C4-2B (cell line): ENCODE results near the gene CATSPER1.

Source experiments
- H3K27ac ChIP-seq: fragments of 450-650 bp; 2 replicates; pipeline ENCODE4 v1.5.1; 2017
- ZFX ChIP-seq: fragments of 450-650 bp; IDR thresholded peaks from 2 replicates; pipeline ENCODE4 v1.6.1; 2017
- TF ChIP-seq, protein P1 (sequence below): fragments of 450-650 bp; conservative IDR thresholded peaks from 2 replicates; pipeline ENCODE4 v1.5.1; 2017; ENCODE audit warnings: mild to moderate bottlenecking

Gene CATSPER1

DNA sequence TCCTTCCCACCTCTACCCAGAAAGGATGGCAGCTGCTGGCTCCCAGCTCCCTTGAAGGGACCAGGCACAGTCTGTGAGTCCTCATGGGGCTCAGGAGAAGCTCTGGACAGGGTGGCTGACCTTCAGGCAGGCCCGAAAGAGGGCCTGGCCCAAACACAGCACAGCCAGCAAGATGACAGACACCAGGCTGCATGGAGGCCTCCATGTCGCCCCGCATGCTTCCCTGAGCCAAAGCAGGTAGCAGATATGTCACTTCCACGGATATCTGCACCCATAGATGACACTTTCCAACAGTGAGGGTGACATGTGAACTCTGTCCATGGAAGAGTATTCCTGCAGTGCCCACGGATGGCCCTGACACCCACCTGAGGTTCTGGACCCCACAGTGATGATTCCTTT is 42.7 kb downstream of the CATSPER1 start:
- TF ChIP-seq, protein P1, sequence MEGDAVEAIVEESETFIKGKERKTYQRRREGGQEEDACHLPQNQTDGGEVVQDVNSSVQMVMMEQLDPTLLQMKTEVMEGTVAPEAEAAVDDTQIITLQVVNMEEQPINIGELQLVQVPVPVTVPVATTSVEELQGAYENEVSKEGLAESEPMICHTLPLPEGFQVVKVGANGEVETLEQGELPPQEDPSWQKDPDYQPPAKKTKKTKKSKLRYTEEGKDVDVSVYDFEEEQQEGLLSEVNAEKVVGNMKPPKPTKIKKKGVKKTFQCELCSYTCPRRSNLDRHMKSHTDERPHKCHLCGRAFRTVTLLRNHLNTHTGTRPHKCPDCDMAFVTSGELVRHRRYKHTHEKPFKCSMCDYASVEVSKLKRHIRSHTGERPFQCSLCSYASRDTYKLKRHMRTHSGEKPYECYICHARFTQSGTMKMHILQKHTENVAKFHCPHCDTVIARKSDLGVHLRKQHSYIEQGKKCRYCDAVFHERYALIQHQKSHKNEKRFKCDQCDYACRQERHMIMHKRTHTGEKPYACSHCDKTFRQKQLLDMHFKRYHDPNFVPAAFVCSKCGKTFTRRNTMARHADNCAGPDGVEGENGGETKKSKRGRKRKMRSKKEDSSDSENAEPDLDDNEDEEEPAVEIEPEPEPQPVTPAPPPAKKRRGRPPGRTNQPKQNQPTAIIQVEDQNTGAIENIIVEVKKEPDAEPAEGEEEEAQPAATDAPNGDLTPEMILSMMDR = no peak
- no peak for TF ChIP-seq ZFX
- no peak overlapping the region for H3K27ac ChIP-seq

DNA sequence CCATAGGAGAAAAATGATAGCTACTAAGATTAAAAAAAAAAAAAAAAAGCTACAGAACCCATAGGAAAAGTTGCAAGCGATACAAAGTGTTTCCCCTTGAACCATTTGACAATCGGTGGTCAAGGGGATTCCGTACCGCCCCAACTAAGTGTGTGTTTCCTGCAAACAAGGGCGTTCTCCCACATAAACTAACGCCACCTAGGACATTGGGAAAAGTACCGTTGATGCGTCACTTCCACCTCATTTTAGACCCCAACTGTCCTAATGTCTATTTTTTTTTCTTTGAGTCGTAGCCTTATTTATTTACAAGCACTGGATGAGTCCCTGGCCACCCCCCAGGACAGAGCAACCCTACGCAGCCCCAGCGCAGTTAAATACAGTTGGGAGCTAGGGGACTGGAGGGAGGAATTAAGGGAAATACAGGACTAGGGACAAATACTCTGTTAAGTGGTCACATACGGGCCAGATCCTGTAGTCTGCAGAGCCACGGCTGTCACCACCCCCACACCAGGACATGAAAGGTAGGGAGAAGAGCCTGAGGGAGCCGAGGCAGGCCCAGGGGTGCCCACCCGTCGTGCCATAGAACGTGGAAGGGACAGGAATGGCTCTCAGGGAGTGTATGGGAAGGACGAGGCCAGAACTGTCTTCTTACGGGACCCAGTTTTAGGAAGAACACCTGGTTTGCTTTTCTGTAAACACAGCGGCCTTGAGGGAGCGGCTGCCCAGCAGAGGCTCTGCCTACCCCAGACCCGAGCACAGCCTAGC is 43.3 kb downstream of the CATSPER1 start:
- TF ChIP-seq, protein P1 = no peak
- TF ChIP-seq ZFX = no peak

DNA sequence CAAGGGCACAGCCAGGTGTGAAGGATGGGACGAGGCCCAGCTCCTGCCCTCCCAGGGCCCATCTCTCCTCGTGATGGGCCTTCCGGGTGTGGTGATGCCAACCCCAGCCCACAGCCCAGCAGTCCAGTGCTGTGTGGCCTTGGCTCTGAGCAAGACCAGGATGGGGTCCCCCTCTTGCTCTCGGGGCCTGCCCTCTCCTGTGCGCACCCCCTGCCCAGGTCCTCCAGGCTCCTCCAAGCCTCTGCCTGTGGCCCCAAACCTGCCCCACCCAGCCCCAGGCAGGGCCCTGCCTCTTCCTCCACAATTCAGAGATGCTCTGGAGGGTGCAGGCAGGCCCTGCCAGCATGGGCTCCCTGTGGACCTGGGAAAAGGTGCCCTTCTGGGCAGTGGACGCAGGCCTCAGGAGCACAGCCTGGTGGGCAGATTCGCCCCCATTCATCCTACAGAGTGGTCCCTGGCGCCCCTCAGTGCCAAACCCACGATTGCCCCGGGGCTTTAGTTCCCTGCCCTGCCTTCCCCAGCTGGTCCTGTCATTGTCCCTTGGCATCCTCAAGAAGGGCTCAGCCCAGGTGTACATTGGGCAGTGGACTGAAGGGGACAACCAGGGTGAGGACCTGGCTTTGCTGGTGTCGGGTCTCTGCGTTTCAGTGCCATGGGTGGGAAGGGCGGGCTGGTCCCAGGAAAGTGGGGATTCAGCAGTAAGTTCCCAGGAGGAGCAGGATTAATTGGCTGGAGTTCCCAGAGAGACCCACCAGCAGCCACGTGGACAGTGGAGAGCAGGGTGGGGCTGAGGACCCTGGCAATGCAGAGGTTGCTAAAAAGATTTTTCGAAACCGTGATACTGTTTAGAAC is 44.1 kb downstream of the CATSPER1 start:
- TF ChIP-seq, protein P1 = no peak
- TF ChIP-seq ZFX = no peak
- H3K27ac ChIP-seq = no peak overlapping the region

More for the DNA sequence above, 43.3 kb downstream of the CATSPER1 start:
- no peak overlapping the region for H3K27ac ChIP-seq

DNA sequence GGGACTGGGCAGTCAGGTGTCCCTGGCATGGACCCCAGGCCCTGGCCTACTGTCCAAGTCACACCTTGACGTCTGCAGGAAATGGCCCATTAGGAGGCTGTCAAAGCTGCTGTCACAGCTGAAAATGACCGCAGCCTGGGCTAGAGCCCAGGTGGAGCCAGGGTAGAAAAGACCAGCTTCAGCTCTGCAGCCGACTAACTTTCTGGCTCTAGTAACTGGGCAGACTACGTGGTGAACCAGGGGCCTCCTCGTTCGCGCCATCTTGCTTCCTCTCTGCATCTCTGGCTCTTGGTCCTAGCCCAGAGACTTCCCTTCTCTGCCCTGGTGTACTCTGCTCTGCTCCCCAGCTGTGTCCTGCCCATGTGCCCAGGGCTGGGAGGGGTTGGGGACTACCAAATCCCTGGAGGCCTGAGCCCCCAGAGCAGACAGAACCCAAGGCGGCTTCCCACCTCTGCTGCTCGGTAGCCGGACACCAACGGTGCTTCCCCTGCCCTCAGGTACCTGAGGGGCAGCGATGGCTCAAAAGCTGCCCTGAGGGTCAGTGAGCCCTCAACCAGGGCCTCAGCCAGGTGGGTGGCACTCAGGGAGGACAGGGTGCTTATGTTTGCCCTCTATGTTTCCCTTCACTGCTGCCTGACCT is 45.1 kb downstream of the CATSPER1 start:
- no peak overlapping the region for H3K27ac ChIP-seq
- TF ChIP-seq, protein P1 = no peak
- no peak for TF ChIP-seq ZFX

DNA sequence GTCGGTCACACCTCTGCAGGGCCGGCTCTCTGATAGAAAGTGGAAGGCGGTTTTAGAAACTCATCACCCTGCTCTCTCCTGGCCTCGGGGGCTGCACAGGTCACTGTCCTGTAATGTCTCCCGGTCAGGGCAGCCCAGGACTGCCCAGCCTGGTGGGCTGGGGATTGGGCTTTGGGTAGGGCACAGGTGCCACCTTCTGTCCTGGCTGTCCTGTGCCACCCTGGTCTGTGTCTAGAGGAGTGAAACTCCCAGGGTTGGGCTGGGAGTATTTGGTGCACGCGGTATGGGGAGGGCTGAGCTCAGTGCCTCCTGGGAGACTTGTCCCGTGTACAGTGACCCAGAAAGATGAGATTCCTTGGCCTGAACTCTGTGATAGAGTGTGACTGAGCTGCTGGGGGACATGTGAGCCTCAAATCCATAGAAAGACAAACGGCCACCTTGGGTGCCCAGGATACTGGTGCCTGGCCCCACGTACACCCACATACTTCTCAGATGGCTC is 47.0 kb downstream of the CATSPER1 start:
- H3K27ac ChIP-seq = no peak overlapping the region
- TF ChIP-seq, protein P1 = no peak
- TF ChIP-seq ZFX = no peak

DNA sequence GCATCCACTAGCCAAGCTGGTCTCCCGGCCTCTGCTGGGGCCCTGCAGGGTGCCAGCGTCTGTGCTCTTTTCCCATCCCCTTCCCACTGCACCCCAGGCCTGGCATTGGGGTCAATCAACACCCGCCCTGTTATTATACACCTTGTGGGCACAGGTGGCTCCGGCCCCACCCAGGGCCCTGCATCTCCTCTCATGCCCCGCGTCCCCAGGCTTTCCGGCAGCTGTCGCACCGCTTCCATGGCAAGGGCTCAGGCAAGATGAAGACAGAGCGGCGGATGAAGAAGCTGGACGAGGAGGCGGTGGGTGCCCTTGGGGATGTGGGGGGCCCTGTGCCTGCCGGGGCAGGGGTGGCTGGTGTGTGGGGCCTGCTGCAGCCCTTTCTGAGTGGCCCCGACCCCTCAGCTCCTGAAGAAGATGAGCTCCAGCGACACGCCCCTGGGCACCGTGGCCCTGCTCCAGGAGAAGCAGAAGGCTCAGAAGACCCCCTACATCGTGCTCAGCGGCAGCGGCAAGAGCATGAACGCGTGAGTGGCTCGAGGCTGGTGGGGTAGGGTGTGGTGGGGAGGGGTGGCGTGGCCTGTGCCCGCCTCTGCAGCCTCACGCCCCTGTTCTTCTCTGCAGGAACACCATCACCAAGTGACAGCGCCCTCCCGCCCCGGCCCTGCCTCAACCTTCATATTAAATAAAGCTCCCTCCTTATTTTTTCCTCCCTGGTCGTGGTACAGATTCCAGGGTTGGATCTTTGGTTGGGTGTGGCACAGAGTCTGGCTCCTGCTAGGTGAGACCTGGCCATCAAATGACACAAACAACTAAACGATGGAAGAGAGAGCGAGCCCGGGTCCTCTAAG is 47.7 kb downstream of the CATSPER1 start:
- H3K27ac ChIP-seq = no peak overlapping the region
- TF ChIP-seq ZFX = no peak
- TF ChIP-seq, protein P1 = no peak
